PC-3 (cell line): ENCODE measurements around the gene CFAP141.

Experiments used
- CTCF ChIP-seq: fragments of 300-600 bp; sonication (generic); conservative IDR thresholded peaks from 2 replicates; pipeline ENCODE4 v1.5.1; 2017; ENCODE audit warnings: antibody characterized with exemption, low read depth, mild to moderate bottlenecking, low read length
- EZH2 ChIP-seq: fragments of 300-600 bp; sonication (generic); IDR thresholded peaks from one replicate; pipeline ENCODE4 v1.6.1; 2017; ENCODE audit warnings: antibody characterized with exemption, mild to moderate bottlenecking, low read length; ENCODE audit not compliant: unreplicated experiment

- TF ChIP-seq CTCF, result no peak
- TF ChIP-seq EZH2, result no peak
These were observed 31.9 kb upstream of the CFAP141 start for GRCh38 chr1:154237880-154238506.
